NCI-H82 (cell line): ENCODE results near the gene SLC22A6.

Experiments
- DNase-seq: peaks from one replicate; lab custom pipeline; 2025; lab: John Stamatoyannopoulos, UW

SLC22A6 gene

DNA sequence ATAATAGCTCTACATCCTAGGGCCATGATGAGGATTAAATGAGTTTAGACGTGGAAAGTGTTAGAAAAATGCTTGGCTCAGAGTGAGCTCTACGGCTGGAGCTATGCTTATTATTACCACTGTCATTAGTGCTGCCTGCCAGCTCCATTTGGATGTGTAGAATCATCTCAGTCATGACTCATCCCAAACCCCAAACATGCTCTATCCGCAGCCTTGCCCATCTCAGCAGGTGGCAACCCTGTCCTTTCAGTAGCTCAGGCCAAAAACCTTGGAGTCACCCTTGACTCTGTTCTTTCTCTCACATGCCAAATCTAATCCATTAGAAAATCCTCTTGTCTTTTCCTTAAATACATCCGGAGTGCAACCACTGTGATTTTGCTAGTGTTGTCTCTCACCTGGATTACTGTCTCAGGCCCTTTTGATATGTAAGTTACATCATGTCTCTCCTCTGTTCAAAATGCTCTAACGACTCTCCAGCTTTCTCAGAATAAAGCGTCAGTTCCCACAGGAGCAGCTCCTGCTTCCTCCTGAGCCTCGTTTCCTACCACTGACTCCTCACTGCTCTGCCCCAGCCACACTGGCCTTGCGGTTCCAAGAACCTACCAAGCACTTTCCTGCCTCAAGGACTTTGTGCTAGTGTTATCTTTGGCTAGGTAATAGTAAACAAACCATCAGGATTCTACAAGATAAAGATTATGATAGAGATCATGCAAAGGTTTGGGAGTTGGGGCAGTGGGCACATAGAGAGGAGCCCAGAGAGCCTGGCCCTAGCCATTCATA lies 53.1 kb downstream of the SLC22A6 start:
- DNase-seq, result peak; percentile 22

DNA sequence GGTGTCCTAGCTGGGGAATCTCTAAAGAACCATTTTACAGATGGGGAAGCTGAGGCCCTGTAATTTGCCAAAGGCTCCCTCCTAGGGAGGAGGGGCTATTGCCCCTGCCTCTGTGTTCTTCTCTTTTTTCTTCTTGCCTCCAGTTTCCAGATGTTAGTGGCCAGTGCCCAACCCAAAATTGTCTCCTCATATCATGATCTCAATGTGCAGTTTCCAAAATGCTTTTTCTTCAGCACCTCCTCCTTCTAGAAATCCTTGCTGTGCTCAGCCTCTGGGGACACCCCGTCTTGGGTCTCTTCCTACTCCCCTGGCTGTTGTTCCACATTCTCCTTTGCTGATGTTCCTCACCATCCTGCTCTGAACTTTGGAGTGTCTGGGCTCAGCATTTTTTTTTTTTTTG lies 54.1 kb downstream of the SLC22A6 start:
- no peak for DNase-seq

DNA sequence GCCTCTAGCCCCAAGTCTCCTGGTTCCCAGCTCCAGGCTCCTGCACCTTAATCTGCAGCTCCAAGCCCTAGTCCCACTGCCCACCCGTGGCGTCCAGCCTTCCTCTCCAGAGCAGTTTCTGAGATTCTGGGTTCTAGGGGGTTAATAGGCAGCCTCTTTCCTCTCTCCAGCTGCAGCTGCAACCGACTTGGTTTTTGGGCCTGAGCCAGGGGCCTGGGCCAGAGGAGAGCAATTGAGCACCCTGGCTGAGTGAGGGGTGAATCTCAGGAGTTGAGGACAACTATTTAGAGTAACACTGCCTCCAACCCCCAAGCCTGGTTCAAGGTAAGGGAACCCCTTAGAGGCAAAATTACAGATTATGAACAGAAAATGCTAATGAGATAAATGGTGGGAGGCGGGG lies 54.6 kb downstream of the SLC22A6 start:
- no peak for DNase-seq

DNA sequence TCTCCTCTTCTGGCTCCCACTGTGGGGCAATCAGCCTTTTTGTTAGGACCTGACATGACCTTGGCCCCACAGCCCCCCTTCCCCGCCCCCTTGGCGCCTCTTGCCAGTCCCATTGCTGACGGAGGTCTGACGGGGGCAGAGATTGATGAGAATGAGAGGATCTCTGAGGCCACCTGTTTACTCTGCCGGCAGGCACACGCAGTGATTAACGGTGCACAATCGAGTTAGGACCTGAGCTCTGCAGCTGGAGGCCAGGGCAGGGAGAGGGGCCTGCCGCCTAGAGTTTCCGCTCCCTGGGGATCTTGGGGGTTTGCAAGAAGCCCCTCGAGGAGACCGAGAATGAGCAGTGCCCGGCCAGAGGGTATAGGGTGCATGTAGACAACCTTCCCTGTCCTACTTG lies 56.8 kb downstream of the SLC22A6 start:
- DNase-seq, result peak; percentile 96

DNA sequence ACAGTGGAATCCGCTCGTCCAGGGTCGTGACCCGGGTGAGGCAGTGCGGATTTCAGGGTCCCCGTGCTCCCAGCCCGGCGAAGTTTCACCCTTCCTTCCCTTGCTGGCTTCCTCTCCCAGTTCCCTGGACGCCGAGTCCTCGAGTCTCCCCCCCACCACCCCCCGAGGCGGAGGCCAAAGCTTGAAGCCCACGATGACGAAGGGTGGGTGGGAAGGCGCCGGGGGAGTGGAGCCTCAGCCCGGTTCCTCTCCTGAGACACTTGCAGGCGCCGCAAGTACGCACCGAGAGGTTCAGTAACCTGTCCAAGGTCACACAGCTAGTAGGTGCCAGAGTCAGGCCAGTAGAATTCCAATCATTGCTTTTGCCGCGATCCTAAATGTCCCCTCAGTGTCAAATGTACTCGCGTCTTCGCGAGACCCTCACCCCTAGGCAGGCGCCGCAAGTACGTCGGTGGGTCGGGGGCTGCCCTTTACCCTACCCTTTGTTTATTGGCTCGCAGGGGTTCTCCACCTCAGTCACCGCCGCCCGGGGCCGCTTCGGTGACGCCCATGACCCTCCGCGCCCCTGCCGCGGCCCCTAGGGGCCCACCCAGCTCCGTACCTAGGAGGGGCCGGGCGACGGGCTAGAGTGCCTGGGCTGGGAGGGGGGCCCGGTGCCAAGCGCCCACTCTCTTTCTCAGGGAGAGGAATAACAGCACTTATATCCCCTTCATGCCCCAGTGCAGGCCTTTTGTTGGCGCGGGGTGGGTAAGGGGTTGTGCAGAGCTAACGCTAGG lies 57.9 kb downstream of the SLC22A6 start:
- no peak for DNase-seq
